Astrocyte (in vitro differentiated cells and primary cell): ENCODE measurements around the gene ABHD17A. TPM values are rescaled to one million over a fixed set of nuclear protein-coding genes. Genes with fewer than 3 reads are reported as not detected.

Experiments used
- DNase-seq: peaks from one replicate; pipeline ENCODE4 v3.0.0-alpha.2; 2010; ENCODE audit warnings: low read depth
- FAIRE-seq: peaks from 2 replicates; lab custom pipeline; 2011; peaks lifted over from hg19 to GRCh38; lab: Jason Lieb, UNC
- H2AFZ ChIP-seq: 2 replicates; pipeline ENCODE4 v1.6.0; 2012; ENCODE audit warnings: low read depth, low read length, inconsistent platforms
- H3K27ac ChIP-seq: 2 replicates; pipeline ENCODE4 v1.5.1; 2011; ENCODE audit warnings: low read depth, low read length, inconsistent platforms
- H3K27me3 ChIP-seq: 2 replicates; pipeline ENCODE4 v1.6.0; 2011; ENCODE audit warnings: low read length, inconsistent platforms; ENCODE audit not compliant: insufficient read depth
- H3K36me3 ChIP-seq: 2 replicates; pipeline ENCODE4 v1.5.1; 2011; ENCODE audit warnings: low read length, inconsistent platforms; ENCODE audit not compliant: insufficient read depth
- H3K4me1 ChIP-seq: 2 replicates; pipeline ENCODE4 v1.5.1; 2011; ENCODE audit warnings: low read length, inconsistent platforms; ENCODE audit not compliant: insufficient read depth
- H3K4me2 ChIP-seq: 2 replicates; pipeline ENCODE4 v1.6.0; 2012; ENCODE audit warnings: low read length, inconsistent platforms
- H3K4me3 ChIP-seq: 2 replicates; pipeline ENCODE4 v1.5.1; 2011; ENCODE audit warnings: low read depth, mild to moderate bottlenecking, low read length, inconsistent platforms; ENCODE audit not compliant: insufficient read depth
- H3K79me2 ChIP-seq: 2 replicates; pipeline ENCODE4 v1.6.0; 2012; ENCODE audit warnings: mild to moderate bottlenecking, low read length, inconsistent platforms; ENCODE audit not compliant: insufficient read depth
- H3K9ac ChIP-seq: 2 replicates; pipeline ENCODE4 v1.6.0; 2012; ENCODE audit warnings: mild to moderate bottlenecking, low read length, inconsistent platforms
- H3K9me3 ChIP-seq: 2 replicates; pipeline ENCODE4 v1.5.1; 2012; ENCODE audit warnings: low read depth, mild to moderate bottlenecking, low read length, inconsistent platforms; ENCODE audit not compliant: insufficient read depth
- H4K20me1 ChIP-seq: 2 replicates; pipeline ENCODE4 v1.6.0; 2012; ENCODE audit warnings: low read length, inconsistent platforms; ENCODE audit not compliant: insufficient read depth
- H3K27ac Mint-ChIP-seq: one replicate; pipeline ENCODE4 v1.8.0; 2021; ENCODE audit warnings: mild to moderate bottlenecking, mixed read lengths; ENCODE audit not compliant: unreplicated experiment
- H3K27me3 Mint-ChIP-seq: one replicate; pipeline ENCODE4 v1.8.0; 2021; ENCODE audit warnings: low read depth, mixed read lengths; ENCODE audit not compliant: unreplicated experiment
- H3K36me3 Mint-ChIP-seq: one replicate; pipeline ENCODE4 v1.8.0; 2021; ENCODE audit warnings: low read depth, mixed read lengths; ENCODE audit not compliant: unreplicated experiment
- H3K4me1 Mint-ChIP-seq: one replicate; pipeline ENCODE4 v1.8.0; 2021; ENCODE audit warnings: low read depth, mixed read lengths; ENCODE audit not compliant: unreplicated experiment
- H3K4me3 Mint-ChIP-seq: one replicate; pipeline ENCODE4 v1.8.0; 2021; ENCODE audit warnings: mild to moderate bottlenecking, moderate library complexity, mixed read lengths; ENCODE audit not compliant: unreplicated experiment
- H3K9me3 Mint-ChIP-seq: one replicate; pipeline ENCODE4 v1.8.0; 2021; ENCODE audit warnings: mild to moderate bottlenecking, mixed read lengths; ENCODE audit not compliant: unreplicated experiment
- EZH2 ChIP-seq: IDR thresholded peaks from 2 replicates; pipeline ENCODE4 v1.6.1; 2012; ENCODE audit warnings: mild to moderate bottlenecking, low read length, inconsistent platforms; ENCODE audit not compliant: insufficient read depth
- total RNA-seq: library from RNA; stranded (reverse); gene quantifications from 2 replicates; pipeline ENCODE4 v1.2.1, GENCODE V29; 2021
- TF ChIP-seq, protein P1 (sequence below): IDR thresholded peaks from 2 replicates; pipeline ENCODE4 v1.5.1; 2011; ENCODE audit warnings: low read depth, mild to moderate bottlenecking, inconsistent platforms, low read length, moderate library complexity; ENCODE audit not compliant: insufficient read depth

The ABHD17A gene
- total RNA-seq, 1 donor from 2014 or later = 56.7 TPM

DNA sequence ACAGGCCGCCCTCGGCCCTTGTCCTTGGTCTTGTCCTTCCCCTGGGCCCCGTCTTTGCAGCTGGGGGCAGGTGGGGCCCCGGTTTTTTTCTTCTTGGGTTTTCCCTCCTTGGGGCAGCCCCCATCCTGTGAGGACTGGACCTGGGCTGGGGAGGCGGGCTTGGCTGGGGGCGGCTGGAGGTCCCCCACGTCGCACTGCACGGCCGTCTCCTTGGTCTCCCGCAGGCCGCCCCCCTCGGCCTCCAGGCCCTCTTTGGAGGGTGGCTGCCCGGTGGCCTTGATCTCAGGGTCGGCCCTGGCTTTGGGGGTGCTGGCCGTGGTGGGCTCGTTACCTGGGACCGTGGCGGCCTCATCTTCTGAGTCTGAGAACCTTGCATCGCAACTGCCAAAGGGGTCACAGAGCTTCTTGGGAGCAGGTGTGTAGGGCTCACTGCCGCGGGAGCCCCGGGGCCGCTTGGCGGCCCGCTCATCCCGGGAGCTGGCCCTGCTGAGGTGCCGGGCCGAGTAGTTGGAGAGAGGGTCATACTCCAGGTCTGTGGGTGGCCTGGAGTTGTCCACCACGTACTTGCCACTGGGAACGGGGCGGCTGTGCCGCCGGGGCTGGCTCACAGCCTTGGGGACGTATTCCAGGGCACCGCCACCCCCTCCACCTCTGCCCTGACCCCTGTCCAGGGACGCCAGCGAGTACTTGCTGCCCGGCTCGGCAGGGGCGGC lies 57.6 kb downstream of the ABHD17A start:
- H3K79me2 ChIP-seq = peaks cover 35% of the 10 kb centered on the region
- peaks cover 47% of the 10 kb centered on the region for H4K20me1 ChIP-seq
- peaks cover 4% of the 10 kb centered on the region for H3K4me1 Mint-ChIP-seq
- no peak overlapping the region for H3K4me3 ChIP-seq
- H3K4me1 ChIP-seq = peaks cover 2% of the 10 kb centered on the region
- no peaks in the 10 kb centered on the region for H3K36me3 ChIP-seq
- peaks cover 3% of the 10 kb centered on the region for H3K36me3 Mint-ChIP-seq
- no peak overlapping the region for H3K27ac Mint-ChIP-seq
- no peak for TF ChIP-seq EZH2
- TF ChIP-seq, protein P1, sequence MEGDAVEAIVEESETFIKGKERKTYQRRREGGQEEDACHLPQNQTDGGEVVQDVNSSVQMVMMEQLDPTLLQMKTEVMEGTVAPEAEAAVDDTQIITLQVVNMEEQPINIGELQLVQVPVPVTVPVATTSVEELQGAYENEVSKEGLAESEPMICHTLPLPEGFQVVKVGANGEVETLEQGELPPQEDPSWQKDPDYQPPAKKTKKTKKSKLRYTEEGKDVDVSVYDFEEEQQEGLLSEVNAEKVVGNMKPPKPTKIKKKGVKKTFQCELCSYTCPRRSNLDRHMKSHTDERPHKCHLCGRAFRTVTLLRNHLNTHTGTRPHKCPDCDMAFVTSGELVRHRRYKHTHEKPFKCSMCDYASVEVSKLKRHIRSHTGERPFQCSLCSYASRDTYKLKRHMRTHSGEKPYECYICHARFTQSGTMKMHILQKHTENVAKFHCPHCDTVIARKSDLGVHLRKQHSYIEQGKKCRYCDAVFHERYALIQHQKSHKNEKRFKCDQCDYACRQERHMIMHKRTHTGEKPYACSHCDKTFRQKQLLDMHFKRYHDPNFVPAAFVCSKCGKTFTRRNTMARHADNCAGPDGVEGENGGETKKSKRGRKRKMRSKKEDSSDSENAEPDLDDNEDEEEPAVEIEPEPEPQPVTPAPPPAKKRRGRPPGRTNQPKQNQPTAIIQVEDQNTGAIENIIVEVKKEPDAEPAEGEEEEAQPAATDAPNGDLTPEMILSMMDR = no peak
- H3K27me3 ChIP-seq = no peaks in the 10 kb centered on the region
- no peak overlapping the region for H3K27ac ChIP-seq
- H3K9me3 ChIP-seq = no peaks in the 10 kb centered on the region
- no peaks in the 10 kb centered on the region for H3K9me3 Mint-ChIP-seq
- no peak overlapping the region for H3K4me2 ChIP-seq
- no peak overlapping the region for H3K9ac ChIP-seq
- H2AFZ ChIP-seq = no peak overlapping the region
- no peak overlapping the region for H3K4me3 Mint-ChIP-seq
- DNase-seq (no peak), FAIRE-seq (no peak)
- no peaks in the 10 kb centered on the region for H3K27me3 Mint-ChIP-seq

Other genes with a start within 250 kb of the ABHD17A start
- gene TCF3, start 232.9 kb downstream of the ABHD17A start, total RNA-seq = 156 and 173 TPM in 2 replicates
- not detected in 2 replicates for gene ONECUT3, start 132.0 kb downstream of the ABHD17A start, total RNA-seq
- 3.0 and 4.4 TPM in 2 replicates for gene ATP8B3, start 73.2 kb downstream of the ABHD17A start, total RNA-seq
- 35.5 and 36.2 TPM in 2 replicates for gene REXO1, start 37.0 kb downstream of the ABHD17A start, total RNA-seq
- gene KLF16, start 21.9 kb downstream of the ABHD17A start, total RNA-seq = 52.4 and 58.1 TPM in 2 replicates
- 3.7 and 5.7 TPM in 2 replicates for gene ADAT3, start 19.9 kb upstream of the ABHD17A start, total RNA-seq
- gene SCAMP4, start 19.9 kb upstream of the ABHD17A start, total RNA-seq = 72.2 and 73.4 TPM in 2 replicates
- gene CSNK1G2, start 55.7 kb upstream of the ABHD17A start, total RNA-seq = 60.8 and 64.1 TPM in 2 replicates
- 49.5 and 53.7 TPM in 2 replicates for gene BTBD2, start 130.2 kb upstream of the ABHD17A start, total RNA-seq
- 123 and 146 TPM in 2 replicates for gene MKNK2, start 165.7 kb upstream of the ABHD17A start, total RNA-seq
- 45.3 and 47.2 TPM in 2 replicates for gene MOB3A, start 210.8 kb upstream of the ABHD17A start, total RNA-seq
- gene IZUMO4, start 211.4 kb upstream of the ABHD17A start, total RNA-seq = 5.6 and 5.8 TPM in 2 replicates